GM18868 (cell line): Measurements from ENCODE around the gene MAPK1.
"Not testable (repeated sequence)": the region's sequence is repeated elsewhere in the genome, so short reads cannot be mapped to it uniquely, and the experiment has no call there.

Experiments
- ATAC-seq: cut with Tn5 transposase; IDR thresholded peaks from one replicate; pipeline ENCODE4 v1.9.1; 2021; ENCODE audit warnings: mild to moderate bottlenecking, moderate library complexity; ENCODE audit not compliant: unreplicated experiment

The MAPK1 gene

GRCh38 chr22:21793716-21794115, 73.7 kb downstream of the MAPK1 start:
- ATAC-seq = not testable (repeated sequence)

- ATAC-seq = peak; percentile 84
Observed at GRCh38 chr22:21791635-21792625, 75.5 kb downstream of the MAPK1 start.

GRCh38 chr22:21790849-21791610, 76.4 kb downstream of the MAPK1 start:
- ATAC-seq = not testable (repeated sequence)

GRCh38 chr22:21790359-21790758, 77.1 kb downstream of the MAPK1 start:
- no peak for ATAC-seq

- ATAC-seq = not testable (repeated sequence)
Observed at GRCh38 chr22:21787565-21787964, 79.9 kb downstream of the MAPK1 start.

- ATAC-seq = no peak
Observed at GRCh38 chr22:21780259-21780658, 87.2 kb downstream of the MAPK1 start.

GRCh38 chr22:21779444-21779843, 88.0 kb downstream of the MAPK1 start:
- no peak for ATAC-seq

GRCh38 chr22:21778705-21779363, 88.6 kb downstream of the MAPK1 start:
- ATAC-seq = no peak

- ATAC-seq = no peak
Observed at GRCh38 chr22:21771631-21771976, 95.8 kb downstream of the MAPK1 start.

GRCh38 chr22:21768435-21768834, 99.0 kb downstream of the MAPK1 start:
- ATAC-seq = no peak

GRCh38 chr22:21766691-21767462, 100.6 kb downstream of the MAPK1 start:
- no peak for ATAC-seq

- no peak for ATAC-seq
Observed at GRCh38 chr22:21765909-21766529, 101.4 kb downstream of the MAPK1 start.

- no peak for ATAC-seq
Observed at GRCh38 chr22:21764038-21764804, 103.2 kb downstream of the MAPK1 start.

- no peak for ATAC-seq
Observed at GRCh38 chr22:21762712-21763581, 104.5 kb downstream of the MAPK1 start.

GRCh38 chr22:21761994-21762680, 105.3 kb downstream of the MAPK1 start:
- ATAC-seq = no peak

GRCh38 chr22:21761086-21761485, 106.4 kb downstream of the MAPK1 start:
- ATAC-seq = no peak

- ATAC-seq = no peak
Observed at GRCh38 chr22:21760640-21761039, 106.8 kb downstream of the MAPK1 start.
